Esophagus muscularis mucosa (tissue), 4 donors: ENCODE results near the gene PIK3R2.

ENCODE experiments used
- CTCF ChIP-seq, 3 experiments: fragments of 200-600 bp in 2 of 3; fragments of 450-650 bp in 1 of 3; sonication (generic) in 2 of 3; IDR thresholded peaks; one replicate each; pipeline ENCODE4 v1.5.1; 2017 to 2019; ENCODE audit warnings: antibody characterized with exemption in 3 of 3, mild to moderate bottlenecking in 2 of 3, moderate library complexity in 1 of 3
- EP300 ChIP-seq: sonication (generic); formaldehyde crosslinking; IDR thresholded peaks from one replicate; pipeline ENCODE4 v1.6.1; 2017; ENCODE audit warnings: antibody characterized with exemption
- POLR2A ChIP-seq: fragments of 450-650 bp; IDR thresholded peaks from one replicate; pipeline ENCODE4 v1.6.1; 2017; ENCODE audit warnings: antibody characterized with exemption, moderate library complexity, mild to moderate bottlenecking, low read depth
- POLR2AphosphoS5 ChIP-seq, 2 donors: sonication (generic); formaldehyde crosslinking; IDR thresholded peaks; one replicate each; pipeline ENCODE4 v1.6.1; 2017; ENCODE audit warnings: antibody characterized with exemption in 2 of 2

- TF ChIP-seq EP300 (no peak), CTCF (IDR thresholded peaks at IDR 0.05) (no peak), POLR2AphosphoS5 (IDR thresholded peaks at IDR 0.05) (no peak), POLR2A (no peak)
These were observed 682 bp downstream of the PIK3R2 start for GRCh38 chr19:18153556-18154134.
